ENCODE data around the gene PLXNC1.

PLXNC1 gene

GRCh38 chr12:94205822-94206221 lies 57.4 kb downstream of the PLXNC1 start:
- DNase-seq (ENCODE audit: low read depth), result no peak

GRCh38 chr12:94206886-94207285 lies 58.5 kb downstream of the PLXNC1 start:
- DNase-seq (ENCODE audit: low read depth), result no peak

DNA sequence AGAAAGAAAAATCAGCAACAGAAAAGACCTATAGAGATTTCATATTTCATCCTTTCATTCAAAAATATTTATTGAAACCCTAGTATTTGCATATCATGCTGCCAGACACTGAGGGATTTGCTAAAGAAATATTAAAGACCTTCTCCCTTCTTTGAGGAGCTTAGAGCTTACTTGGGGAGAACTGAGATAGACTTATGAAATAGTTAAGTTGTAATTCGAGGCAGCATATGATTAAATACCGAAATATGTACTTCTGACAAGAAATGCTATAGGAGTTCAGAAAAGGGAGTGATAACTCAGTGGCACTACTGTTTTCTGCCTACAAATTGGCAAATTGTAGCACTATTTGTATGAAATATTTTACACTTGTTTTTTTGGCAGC lies 59.1 kb downstream of the PLXNC1 start:
- DNase-seq (ENCODE audit: low read depth), result no peak

GRCh38 chr12:94207849-94208621 lies 59.7 kb downstream of the PLXNC1 start:
- DNase-seq (ENCODE audit: low read depth), result no peak

- DNase-seq (ENCODE audit: low read depth), result no peak
Measured at GRCh38 chr12:94208622-94208966, 60.2 kb downstream of the PLXNC1 start.

DNA sequence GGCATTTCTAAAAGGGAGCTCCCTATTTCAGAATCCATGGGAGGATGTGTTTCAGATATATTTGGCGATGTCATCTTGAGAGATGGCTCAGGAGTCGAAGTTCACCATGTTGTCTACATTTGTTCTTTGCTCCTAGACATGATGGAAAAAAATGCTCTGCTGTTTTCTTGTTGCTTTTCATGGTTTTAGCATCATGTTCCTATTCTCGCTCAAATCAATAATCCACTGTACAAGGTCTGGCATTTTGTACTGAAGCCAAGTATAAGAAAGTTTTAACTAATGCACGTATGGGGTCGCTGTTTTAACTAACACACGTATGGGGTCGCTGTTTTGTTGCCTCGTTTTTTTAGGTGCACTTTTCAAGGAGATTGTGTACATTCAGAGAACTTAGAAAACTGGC lies 60.9 kb downstream of the PLXNC1 start:
- DNase-seq (ENCODE audit: low read depth), result no peak

- DNase-seq (ENCODE audit: low read depth), result no peak
Measured at GRCh38 chr12:94211021-94211420, 62.6 kb downstream of the PLXNC1 start.

DNA sequence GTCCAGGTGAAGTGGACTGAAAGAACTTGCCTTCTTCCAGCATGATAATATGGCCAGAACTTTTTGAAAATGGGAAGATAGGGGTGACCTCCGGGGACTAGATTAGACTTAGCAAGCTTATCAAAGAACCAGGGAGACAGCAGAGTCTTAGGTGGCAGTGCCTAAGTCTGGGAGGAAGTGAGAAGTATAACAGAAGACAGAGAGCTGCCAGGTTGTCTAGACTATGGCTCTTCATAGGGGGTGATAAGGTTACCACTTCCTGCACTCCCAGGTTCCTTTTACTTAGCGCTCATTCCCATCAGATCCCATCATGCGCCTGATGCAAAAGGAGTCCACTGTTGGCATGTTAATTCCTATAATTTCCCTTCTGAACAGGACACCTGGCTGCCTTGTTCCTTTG lies 69.9 kb downstream of the PLXNC1 start:
- DNase-seq (ENCODE audit: low read depth), result no peak

GRCh38 chr12:94219622-94220302 lies 71.4 kb downstream of the PLXNC1 start:
- DNase-seq (ENCODE audit: low read depth), result no peak

GRCh38 chr12:94220804-94221203 lies 72.4 kb downstream of the PLXNC1 start:
- DNase-seq (ENCODE audit: low read depth), result no peak

GRCh38 chr12:94222351-94223084 lies 74.1 kb downstream of the PLXNC1 start:
- no peak for DNase-seq (ENCODE audit: low read depth)

DNA sequence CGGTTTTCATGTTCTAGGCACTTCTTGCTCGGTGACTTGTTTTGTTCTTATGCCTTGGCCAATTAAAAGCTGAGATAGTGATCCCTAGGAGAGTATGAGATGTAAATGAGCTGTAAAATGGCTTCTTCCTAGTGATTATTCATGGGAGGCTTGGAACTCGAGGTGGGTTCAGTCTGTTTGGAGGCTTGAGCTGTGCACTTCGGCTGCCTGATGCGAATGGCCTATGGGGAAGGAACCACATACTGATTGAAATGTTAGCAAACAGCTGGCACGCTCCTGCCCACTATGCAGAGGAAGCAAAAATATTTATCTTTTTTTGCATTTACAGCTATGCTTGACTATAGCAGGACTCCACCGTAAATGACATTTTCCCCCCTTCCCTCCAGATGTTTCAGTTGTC lies 75.5 kb downstream of the PLXNC1 start:
- no peak for DNase-seq (ENCODE audit: low read depth)

- no peak for DNase-seq (ENCODE audit: low read depth)
Measured at GRCh38 chr12:94225506-94225905, 77.1 kb downstream of the PLXNC1 start.

DNA sequence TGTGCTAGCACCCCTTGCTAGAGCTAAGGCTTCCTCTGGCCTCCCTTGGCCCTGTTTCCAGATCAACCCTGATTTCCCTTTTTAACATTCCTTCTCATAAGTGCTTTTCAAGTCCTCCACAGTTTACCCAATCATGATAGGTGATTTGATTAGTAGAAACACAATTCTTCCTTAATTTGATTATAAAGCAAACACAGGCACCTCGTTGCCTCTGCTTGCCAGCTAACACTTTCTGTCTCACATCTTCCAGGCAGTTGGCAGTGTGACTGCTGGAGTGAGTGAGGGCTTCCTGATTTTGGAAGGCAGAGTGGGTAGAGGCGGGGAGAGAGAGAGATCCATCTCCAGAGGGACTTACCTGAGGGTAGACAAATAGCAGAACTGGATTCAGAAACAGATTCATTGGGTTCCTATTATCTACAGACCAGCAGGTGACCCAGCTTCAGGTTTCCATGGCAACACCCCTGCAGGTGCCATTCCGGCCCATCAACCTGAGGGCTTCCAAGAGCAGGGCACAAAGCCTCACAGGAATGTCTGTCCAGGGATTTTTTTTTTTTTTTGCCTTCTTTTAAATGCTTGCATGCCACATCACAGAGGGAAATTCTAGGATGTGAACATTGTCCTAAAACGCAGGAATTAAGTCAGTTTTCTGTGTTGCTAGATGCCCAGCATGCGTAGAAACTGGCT lies 77.7 kb downstream of the PLXNC1 start:
- DNase-seq (ENCODE audit: low read depth), result no peak

DNA sequence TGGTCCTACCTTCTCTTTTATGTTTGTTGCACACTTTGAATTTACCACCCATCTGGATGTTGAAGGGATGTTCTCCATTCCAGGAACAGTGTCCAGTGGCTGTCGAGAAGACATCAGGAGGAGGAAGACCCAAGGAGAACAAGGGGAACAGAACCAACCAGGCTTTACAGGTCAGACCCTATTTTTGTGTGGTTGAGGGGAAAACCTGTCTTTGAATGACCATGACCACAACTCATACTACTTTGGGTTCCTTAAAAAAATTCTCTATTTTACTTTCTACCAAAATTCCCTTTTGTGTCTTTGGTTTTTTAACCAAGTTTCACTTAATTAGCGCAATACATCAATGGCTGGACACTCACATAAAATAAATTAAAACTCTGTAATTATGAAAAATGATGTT lies 78.7 kb downstream of the PLXNC1 start:
- DNase-seq (ENCODE audit: low read depth), result no peak

DNA sequence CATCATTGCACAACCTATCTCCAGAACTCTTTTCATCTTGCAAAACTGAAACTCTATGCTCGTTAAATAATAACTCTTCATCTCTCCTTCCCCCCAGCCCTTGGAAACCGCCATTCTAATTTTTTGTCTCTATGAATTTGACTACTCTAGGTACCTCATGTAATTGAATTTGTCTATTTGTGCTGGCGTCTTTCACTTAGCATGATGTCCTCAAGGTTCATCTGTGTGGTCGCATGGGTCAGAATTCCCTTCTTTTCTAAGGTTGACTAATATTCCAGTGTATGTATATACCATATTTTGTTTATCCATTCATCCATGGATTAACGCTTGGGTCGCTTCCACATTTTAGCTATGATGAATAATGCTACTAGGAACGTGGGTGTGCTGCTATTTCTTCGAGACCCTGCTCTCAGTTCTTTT lies 80.1 kb downstream of the PLXNC1 start:
- no peak for DNase-seq (ENCODE audit: low read depth)

GRCh38 chr12:94229902-94230301 lies 81.5 kb downstream of the PLXNC1 start:
- DNase-seq (ENCODE audit: low read depth), result no peak

DNA sequence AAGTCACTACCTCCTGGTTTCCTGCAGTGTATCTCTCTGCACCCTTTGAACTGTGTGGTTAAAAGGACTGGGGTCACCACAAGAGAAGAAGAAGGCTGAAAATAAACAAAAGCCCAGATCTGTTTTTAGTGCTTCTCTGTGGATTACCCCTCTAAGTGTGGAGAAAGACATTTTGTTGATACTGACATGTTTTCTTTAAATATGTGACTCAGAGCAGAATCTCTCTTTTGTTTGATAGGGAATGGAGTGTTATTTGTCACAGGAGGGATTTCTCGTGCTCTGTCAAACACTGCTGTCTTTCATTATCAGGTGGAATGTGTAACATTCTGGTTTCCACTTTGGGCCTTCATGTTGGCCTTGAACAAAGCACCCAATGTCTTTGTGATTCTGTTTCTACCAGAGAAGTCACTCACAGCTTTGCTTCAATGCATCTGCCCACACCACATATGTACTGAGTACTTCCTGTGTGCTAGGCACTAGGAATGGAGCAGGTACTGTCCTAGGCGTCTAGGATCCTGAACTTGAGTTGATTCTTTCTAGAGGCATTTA lies 82.1 kb downstream of the PLXNC1 start:
- DNase-seq (ENCODE audit: low read depth), result no peak

DNA sequence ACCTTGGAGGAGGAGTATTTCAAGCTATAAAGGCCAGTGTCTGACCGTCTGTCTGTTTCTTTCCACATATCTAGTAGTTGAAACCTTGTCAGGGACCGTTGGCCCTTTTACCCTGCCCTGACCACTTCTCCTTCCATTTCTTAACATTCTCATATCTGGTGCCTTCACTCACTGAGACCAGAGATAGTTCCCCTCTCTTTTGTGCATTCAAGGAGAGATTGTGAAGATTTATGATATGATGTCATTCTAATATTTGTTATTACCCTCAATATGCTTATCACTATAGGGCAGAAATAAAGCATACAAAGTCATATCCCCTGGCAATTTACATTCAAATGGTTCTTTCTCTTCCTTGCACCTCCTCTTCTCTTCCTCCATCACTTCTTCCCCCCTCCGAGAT lies 83.3 kb downstream of the PLXNC1 start:
- no peak for DNase-seq (ENCODE audit: low read depth)

DNA sequence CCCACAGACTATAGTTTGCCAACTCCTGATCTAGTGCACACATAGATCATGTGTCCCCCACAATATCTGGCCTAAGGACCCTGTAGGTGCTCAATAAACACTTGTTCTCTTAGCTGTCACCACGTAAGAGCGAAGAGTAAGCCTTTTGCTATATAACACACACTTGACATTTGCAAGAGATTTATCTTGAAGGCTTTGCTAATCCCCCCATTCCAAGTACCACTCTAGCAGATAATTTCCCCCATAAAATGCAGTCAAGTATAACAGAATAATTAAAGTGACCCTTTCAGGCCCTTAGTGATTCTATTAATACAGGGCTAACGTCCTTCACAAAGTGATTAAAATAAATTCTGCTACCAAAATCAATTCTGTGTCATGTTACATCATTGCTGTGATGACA lies 87.5 kb downstream of the PLXNC1 start:
- no peak for DNase-seq (ENCODE audit: low read depth)

DNA sequence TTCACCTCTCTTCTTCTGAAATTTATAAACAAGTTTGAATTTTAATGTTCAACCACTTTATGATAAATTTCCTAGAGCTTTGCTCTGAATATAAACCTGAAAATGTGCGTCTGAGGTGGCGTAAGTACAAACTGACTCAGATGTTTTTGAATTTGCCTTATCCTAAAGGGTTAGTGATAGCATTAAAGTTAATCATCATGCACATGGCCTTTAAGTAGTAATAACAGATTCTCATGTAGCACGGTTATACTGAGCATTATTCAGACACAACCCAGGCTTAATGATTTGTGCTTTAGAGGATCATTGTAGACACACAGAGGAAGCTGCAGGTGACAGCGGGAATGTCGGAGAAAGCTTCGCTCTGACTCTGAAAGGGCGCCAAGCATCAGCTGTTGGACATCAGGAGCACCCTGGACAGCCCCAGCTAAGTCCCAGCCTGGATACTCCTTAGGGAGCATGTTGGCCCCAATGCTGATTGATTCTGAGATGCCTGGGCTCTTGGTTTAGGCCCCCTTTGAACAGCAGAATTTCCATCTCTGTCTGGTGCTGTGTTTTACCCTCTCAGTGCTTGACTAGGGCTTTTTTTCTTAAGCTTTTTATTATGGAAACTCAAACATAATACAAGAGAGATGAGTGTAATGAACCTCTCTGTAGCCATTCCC lies 91.1 kb downstream of the PLXNC1 start:
- DNase-seq (ENCODE audit: low read depth), result no peak

DNA sequence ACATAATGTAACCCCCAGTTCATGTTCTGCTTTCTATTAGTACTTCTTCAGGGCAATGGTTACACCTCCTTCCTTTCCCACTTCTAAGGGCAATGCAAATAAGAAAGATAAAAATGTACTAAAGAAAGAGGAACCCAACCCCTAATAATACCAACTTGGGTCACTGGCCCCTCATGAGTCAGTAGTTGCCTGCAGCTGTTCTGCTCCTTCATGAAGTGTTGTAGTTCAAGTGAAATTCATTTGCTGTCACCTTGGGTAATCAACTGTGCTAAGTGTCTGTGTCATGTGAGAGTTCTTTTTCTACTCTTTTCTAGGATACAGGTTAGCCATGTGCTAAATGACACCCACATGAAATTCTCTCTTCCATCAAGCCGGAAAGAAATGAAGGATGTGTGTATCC lies 91.8 kb downstream of the PLXNC1 start:
- DNase-seq (ENCODE audit: low read depth), result no peak

Data from HS-27A (cell line).